Neural cell (in vitro differentiated cells): Measurements from ENCODE around the gene INO80D. TPM values are rescaled to one million over a fixed set of nuclear protein-coding genes. Genes with fewer than 3 reads are reported as not detected.
"Not testable (repeated sequence)": the region's sequence is repeated elsewhere in the genome, so short reads cannot be mapped to it uniquely, and the experiment has no call there.

Experiments
- H2AFZ ChIP-seq: fragments of 200-600, 300-800 bp; sonication (generic), shearing (Covaris generic); 2 replicates; pipeline ENCODE4 v1.6.0; 2014; ENCODE audit warnings: low read depth, mild to moderate bottlenecking, antibody characterized with exemption, low read length, moderate library complexity
- H3F3A ChIP-seq: fragments of 200-600 bp; shearing (Covaris generic); 2 replicates; pipeline ENCODE4 v1.6.1; 2016; ENCODE audit warnings: mild to moderate bottlenecking, moderate library complexity, mixed read lengths, antibody characterized with exemption, low read length; ENCODE audit not compliant: insufficient read depth, poor library complexity, severe bottlenecking
- H3K27ac ChIP-seq: fragments of 200-600, 300-800 bp; sonication (generic), shearing (Covaris generic); 2 replicates; pipeline ENCODE4 v1.5.1; 2014; ENCODE audit warnings: mild to moderate bottlenecking, low read length, moderate library complexity
- H3K27me3 ChIP-seq: fragments of 300-800, 200-600 bp; sonication (generic), shearing (Covaris generic); 2 replicates; pipeline ENCODE4 v1.6.0; 2014; ENCODE audit warnings: mild to moderate bottlenecking, low read depth, low read length, moderate library complexity; ENCODE audit not compliant: insufficient read depth
- H3K36me3 ChIP-seq: fragments of 300-800, 200-600 bp; sonication (generic), shearing (Covaris generic); 2 replicates; pipeline ENCODE4 v1.5.1; 2014; ENCODE audit warnings: mild to moderate bottlenecking, antibody characterized with exemption, low read length, moderate library complexity; ENCODE audit not compliant: insufficient read depth
- H3K4me2 ChIP-seq: fragments of 300-800, 200-600 bp; sonication (generic), shearing (Covaris generic); 2 replicates; pipeline ENCODE4 v1.6.0; 2014; ENCODE audit warnings: mild to moderate bottlenecking, low read length
- H3K4me3 ChIP-seq: fragments of 300-800, 200-600 bp; sonication (generic), shearing (Covaris generic); 2 replicates; pipeline ENCODE4 v1.5.1; 2014; ENCODE audit warnings: mild to moderate bottlenecking, low read length, moderate library complexity
- H3K79me2 ChIP-seq: fragments of 200-600 bp; shearing (Covaris generic); replicated peaks from 2 replicates; pipeline ENCODE4 v1.6.0; 2014; ENCODE audit warnings: mild to moderate bottlenecking, low read length, moderate library complexity; ENCODE audit not compliant: insufficient read depth
- H3K9ac ChIP-seq: fragments of 300-800, 200-600 bp; sonication (generic), shearing (Covaris generic); 2 replicates; pipeline ENCODE4 v1.6.1; 2016; ENCODE audit warnings: mild to moderate bottlenecking, low read length, mixed read lengths
- H3K9me2 ChIP-seq: fragments of 200-600 bp; shearing (Covaris generic); 2 replicates; pipeline ENCODE4 v1.6.1; 2016; ENCODE audit warnings: mild to moderate bottlenecking, low read length, mixed read lengths; ENCODE audit not compliant: insufficient read depth
- H3K9me3 ChIP-seq: fragments of 200-600, 300-800 bp; sonication (generic), shearing (Covaris generic); 2 replicates; pipeline ENCODE4 v1.6.1; 2016; ENCODE audit warnings: mild to moderate bottlenecking, mixed run types, low read length, moderate library complexity, mixed read lengths
- H4K20me1 ChIP-seq: fragments of 200-600 bp; shearing (Covaris generic); 2 replicates; pipeline ENCODE4 v1.6.1; 2016; ENCODE audit warnings: mild to moderate bottlenecking, mixed run types; ENCODE audit not compliant: insufficient read depth
- CTCF ChIP-seq: fragments of 450-650 bp; IDR thresholded peaks from 2 replicates; pipeline ENCODE4 v1.5.1; 2014; ENCODE audit warnings: antibody characterized with exemption, mild to moderate bottlenecking, moderate library complexity; ENCODE audit not compliant: poor library complexity, severe bottlenecking
- EP300 ChIP-seq: fragments of 450-650 bp; conservative IDR thresholded peaks from 2 replicates; pipeline ENCODE4 v1.6.1; 2014; ENCODE audit warnings: antibody characterized with exemption, mild to moderate bottlenecking, moderate library complexity; ENCODE audit not compliant: poor library complexity, severe bottlenecking
- EZH2 ChIP-seq: fragments of 200-600, 300-800 bp; shearing (Covaris generic), sonication (generic); IDR thresholded peaks from 2 replicates; pipeline ENCODE4 v1.6.1; 2014; ENCODE audit warnings: antibody characterized with exemption, low read length, borderline replicate concordance, mild to moderate bottlenecking; ENCODE audit not compliant: insufficient read depth, poor library complexity, severe bottlenecking
- MXI1 ChIP-seq: fragments of 450-650 bp; conservative IDR thresholded peaks from 2 replicates; pipeline ENCODE4 v1.6.1; 2014; ENCODE audit warnings: antibody characterized with exemption, mild to moderate bottlenecking; ENCODE audit not compliant: poor library complexity, severe bottlenecking
- POLR2AphosphoS5 ChIP-seq: IDR thresholded peaks from 2 replicates; pipeline ENCODE4 v1.6.1; 2012
- RAD21 ChIP-seq: fragments of 450-650 bp; conservative IDR thresholded peaks from 2 replicates; pipeline ENCODE4 v1.6.1; 2014; ENCODE audit warnings: antibody characterized with exemption, mild to moderate bottlenecking, moderate library complexity
- REST ChIP-seq: IDR thresholded peaks from 2 replicates; pipeline ENCODE4 v1.6.1; 2012; ENCODE audit warnings: borderline replicate concordance
- SMC3 ChIP-seq: fragments of 450-650 bp; conservative IDR thresholded peaks from 2 replicates; pipeline ENCODE4 v1.6.1; 2014; ENCODE audit warnings: antibody characterized with exemption, mild to moderate bottlenecking, moderate library complexity; ENCODE audit not compliant: poor library complexity
- TAF1 ChIP-seq: IDR thresholded peaks from 2 replicates; pipeline ENCODE4 v1.6.1; 2012; ENCODE audit warnings: low read depth
- polyA plus RNA-seq: library from polyadenylated mRNA; depleted of rRNA; stranded (reverse); fragments of >200 nt; gene quantifications from 2 replicates; pipeline ENCODE4 v1.2.3, GENCODE V29; 2014

INO80D gene
- polyA plus RNA-seq, 1 donor from 2014 or later = 8.7 TPM

GRCh38 chr2:206105541-206105940, 19.6 kb upstream of the INO80D start:
- Histone ChIP-seq H3K9ac (no peak overlapping the region), H2AFZ (no peak overlapping the region), H3K27ac (no peak overlapping the region), H3K4me3 (no peak overlapping the region), H3K36me3 (no peaks in the 10 kb centered on the region), H3K79me2 (no peaks in the 10 kb centered on the region), H4K20me1 (no peaks in the 10 kb centered on the region), H3K4me2 (no peak overlapping the region), H3K27me3 (no peaks in the 10 kb centered on the region), H3F3A (no peaks in the 10 kb centered on the region), H3K9me2 (no peaks in the 10 kb centered on the region), H3K9me3 (no peaks in the 10 kb centered on the region)
- no peak for TF ChIP-seq CTCF

- TF ChIP-seq MXI1 (no peak), POLR2AphosphoS5 (no peak), EZH2 (no peak), EP300 (no peak)
- no peaks in the 10 kb centered on the region for H4K20me1 ChIP-seq
- H3K9me3 ChIP-seq = no peaks in the 10 kb centered on the region
- no peak overlapping the region for H3K4me3 ChIP-seq
- H3F3A ChIP-seq = no peaks in the 10 kb centered on the region
- no peak overlapping the region for H3K4me2 ChIP-seq
- H3K27me3 ChIP-seq = no peaks in the 10 kb centered on the region
- no peak overlapping the region for H2AFZ ChIP-seq
- H3K79me2 ChIP-seq = no peaks in the 10 kb centered on the region
- H3K36me3 ChIP-seq = no peaks in the 10 kb centered on the region
- H3K27ac ChIP-seq = no peak overlapping the region
- no peaks in the 10 kb centered on the region for H3K9me2 ChIP-seq
- no peak overlapping the region for H3K9ac ChIP-seq
These were observed 19.1 kb upstream of the INO80D start for GRCh38 chr2:206105038-206105437.

- not testable (repeated sequence) for H3K79me2 ChIP-seq, H3K36me3 ChIP-seq, H3K4me3 ChIP-seq, H3F3A ChIP-seq, H3K4me2 ChIP-seq, H3K27me3 ChIP-seq, H4K20me1 ChIP-seq, H3K9me3 ChIP-seq, H3K9ac ChIP-seq, H2AFZ ChIP-seq, H3K27ac ChIP-seq, H3K9me2 ChIP-seq
These were observed 12.9 kb upstream of the INO80D start for GRCh38 chr2:206098872-206099271.

GRCh38 chr2:206098471-206098870, 12.5 kb upstream of the INO80D start:
- Histone ChIP-seq H3F3A (no peaks in the 10 kb centered on the region), H3K36me3 (no peaks in the 10 kb centered on the region), H2AFZ (no peak overlapping the region), H3K27me3 (no peaks in the 10 kb centered on the region), H3K79me2 (no peaks in the 10 kb centered on the region), H3K9me2 (no peaks in the 10 kb centered on the region), H3K4me2 (no peak overlapping the region), H3K9me3 (no peaks in the 10 kb centered on the region), H3K9ac (no peak overlapping the region), H4K20me1 (no peaks in the 10 kb centered on the region), H3K27ac (no peak overlapping the region), H3K4me3 (no peak overlapping the region)
- TF ChIP-seq REST = no peak
- TF ChIP-seq CTCF = no peak
- no peak for TF ChIP-seq SMC3
- TF ChIP-seq POLR2AphosphoS5 = no peak
- no peak for TF ChIP-seq RAD21
- TF ChIP-seq EZH2 = no peak
- TF ChIP-seq EP300 = no peak
- no peak for TF ChIP-seq TAF1
- TF ChIP-seq MXI1 = no peak
